HG03196 (cell line): ENCODE data around the gene NPS.

ENCODE experiments used
- ATAC-seq: cut with Tn5 transposase; IDR thresholded peaks from one replicate; pipeline ENCODE4 v1.9.1; 2021; ENCODE audit not compliant: unreplicated experiment

Gene NPS

GRCh38 chr10:127549009-127549408 is at the start of gene NPS:
NPS (plus strand) TSS chr10:127549309; CDS start chr10:127549369, 60 bp downstream.
- no peak for ATAC-seq

DNA sequence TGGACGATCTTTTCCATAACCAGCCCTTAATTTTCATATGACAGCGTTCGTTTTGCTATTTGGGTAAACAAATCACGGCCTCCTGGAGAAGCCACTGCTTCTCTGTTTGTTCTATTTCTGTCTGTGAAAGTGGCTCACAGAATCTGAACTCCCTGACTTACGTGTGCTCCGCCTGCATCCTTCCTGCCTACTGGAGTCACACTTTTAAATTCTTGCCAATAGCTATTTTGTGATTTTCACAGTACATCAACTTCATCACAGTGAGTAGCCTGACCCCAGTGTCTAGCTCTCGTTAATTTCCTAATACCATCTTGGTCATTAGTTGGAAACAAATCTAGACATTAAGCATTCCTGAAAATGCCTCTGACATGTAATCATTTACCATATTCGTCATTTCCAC is 49.0 kb upstream of the NPS start:
- no peak for ATAC-seq

DNA sequence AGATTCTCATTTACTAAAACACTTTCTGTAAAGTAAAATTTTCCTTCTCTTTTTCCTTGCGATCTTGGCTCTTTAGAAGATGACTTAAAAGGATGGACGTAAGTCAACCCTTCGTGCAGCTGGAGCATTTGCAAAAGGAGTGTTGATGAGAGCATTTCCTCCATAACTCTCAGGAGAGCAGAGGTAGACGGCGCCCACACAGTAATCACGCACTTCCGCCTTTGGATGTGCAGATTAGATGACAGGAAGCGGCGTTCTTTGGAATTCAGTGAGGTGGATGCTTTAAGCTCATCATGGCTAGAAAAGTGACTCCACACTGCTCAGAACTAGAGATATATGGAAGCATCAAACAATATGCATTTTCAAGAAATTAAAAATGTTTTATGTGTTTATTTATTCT is 43.0 kb upstream of the NPS start:
- ATAC-seq, result no peak

GRCh38 chr10:127522298-127522697 is 26.8 kb upstream of the NPS start:
- ATAC-seq, result no peak

DNA sequence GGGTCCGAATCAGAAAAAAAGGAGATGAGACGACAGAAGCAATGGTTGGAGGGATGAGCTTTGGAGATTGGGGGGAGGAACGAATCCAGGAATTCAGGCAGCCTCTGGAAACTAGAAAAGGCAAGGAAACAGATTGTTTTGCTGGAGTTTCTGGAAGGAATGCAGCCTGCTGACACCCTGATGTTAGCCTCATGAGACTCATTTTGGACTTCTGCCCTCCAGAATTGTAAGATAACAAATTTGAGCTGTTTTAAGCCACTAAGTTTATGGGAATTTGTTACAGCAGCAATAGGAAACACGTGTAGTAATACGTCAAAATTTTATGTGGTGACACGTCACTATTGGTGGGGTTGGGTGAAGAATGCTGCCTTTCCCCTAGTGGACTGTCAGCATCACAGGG is 25.6 kb upstream of the NPS start:
- ATAC-seq, result no peak

DNA sequence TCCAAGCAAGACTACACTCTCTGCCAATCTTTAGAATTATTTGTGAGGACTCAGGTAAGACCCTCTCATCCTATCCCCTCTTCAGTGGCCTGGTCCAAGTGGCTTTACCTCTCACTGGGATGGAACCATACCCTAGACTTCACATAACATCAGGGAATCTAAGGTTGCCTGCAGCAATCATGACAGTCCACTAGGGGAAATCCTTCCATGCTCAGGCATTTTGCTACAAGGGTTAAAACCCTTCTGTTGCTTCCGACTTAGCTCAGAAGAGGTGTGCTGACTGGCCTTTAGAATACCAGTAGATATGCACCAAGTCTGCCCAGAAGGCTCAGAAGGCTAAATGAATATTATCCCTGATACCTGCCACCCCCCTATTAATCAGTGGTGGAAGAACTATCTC is 24.9 kb upstream of the NPS start:
- no peak for ATAC-seq

DNA sequence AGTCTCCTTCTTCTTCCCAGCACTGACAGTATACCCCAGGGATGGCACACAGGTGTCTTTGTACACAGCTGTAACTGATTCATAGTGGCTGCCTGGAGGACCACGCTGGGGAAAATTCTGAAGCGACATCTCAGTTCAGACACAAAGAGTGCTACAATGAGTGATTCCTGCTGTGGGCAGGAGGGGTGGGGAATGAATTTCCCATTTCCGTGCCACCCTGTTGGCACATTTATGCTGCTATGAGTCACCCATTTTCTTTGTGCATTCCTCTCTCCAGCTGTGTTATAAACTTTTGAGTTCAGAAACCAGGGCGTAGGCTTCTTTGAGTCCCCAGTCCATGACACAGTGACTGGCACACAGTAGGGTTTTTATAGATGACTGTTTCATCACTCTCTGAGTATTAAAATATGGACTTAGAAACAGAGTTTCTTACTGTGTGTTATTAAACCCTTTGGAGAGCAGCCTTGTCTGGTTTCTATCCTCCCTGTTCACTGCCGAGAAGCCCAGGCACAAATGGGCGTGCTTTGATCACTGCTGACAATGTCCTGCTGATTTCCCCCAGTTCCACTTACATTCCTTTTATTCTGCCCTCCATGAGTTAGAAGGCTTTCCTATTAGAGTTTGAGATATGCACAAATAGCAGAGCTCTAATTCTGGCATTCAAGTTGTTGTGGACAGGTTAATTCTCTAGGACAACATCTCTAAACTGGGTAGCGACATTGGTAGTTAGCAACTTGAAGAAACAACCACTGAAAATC is 24.0 kb upstream of the NPS start:
- no peak for ATAC-seq

GRCh38 chr10:127525686-127526085 is 23.4 kb upstream of the NPS start:
- no peak for ATAC-seq

- ATAC-seq, result no peak
These were observed 22.9 kb upstream of the NPS start for GRCh38 chr10:127526161-127526560.

- ATAC-seq, result no peak
These were observed 21.8 kb upstream of the NPS start for GRCh38 chr10:127527320-127527719.

GRCh38 chr10:127527891-127528290 is 21.2 kb upstream of the NPS start:
- ATAC-seq, result no peak

DNA sequence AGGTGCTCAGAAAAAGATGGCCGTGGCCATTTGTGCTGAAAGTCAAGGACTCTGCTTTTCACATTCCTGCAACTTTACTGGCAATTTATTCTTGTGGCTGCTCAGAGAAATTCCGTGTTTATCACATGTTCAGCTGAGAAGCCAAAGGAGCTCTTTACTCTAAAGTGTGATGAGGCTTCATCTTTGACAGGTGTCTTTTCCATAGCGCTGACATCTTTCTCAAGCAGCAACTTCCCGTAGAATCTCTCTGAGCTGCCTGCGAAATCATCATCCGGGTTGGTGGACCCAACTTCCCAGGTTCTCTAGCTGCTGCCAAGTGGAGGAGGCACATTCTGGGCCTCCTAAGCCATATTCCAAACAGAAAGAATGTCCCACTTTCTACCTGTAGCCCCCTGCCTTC is 16.9 kb upstream of the NPS start:
- no peak for ATAC-seq

DNA sequence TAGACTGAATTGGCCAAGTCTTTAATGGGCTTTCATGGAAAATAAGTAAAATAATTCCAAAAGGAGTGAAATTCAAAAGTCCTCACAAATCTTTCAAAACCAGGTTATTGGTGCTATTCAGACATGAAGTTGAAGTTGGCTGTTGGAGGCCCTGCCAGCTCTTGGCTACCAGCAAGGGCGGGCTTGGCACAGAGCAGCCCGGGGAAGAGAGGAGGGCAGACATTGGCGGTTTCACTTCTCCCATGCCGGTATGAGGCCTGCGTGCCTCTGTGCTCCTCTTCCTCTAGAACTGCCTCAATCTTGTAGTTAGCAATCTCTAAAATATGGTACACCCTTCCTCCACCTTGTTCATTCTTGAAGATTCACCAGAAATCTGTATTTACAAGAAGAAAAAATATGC is 16.4 kb upstream of the NPS start:
- ATAC-seq, result no peak

GRCh38 chr10:127534074-127534473 is 15.0 kb upstream of the NPS start:
- ATAC-seq, result no peak

DNA sequence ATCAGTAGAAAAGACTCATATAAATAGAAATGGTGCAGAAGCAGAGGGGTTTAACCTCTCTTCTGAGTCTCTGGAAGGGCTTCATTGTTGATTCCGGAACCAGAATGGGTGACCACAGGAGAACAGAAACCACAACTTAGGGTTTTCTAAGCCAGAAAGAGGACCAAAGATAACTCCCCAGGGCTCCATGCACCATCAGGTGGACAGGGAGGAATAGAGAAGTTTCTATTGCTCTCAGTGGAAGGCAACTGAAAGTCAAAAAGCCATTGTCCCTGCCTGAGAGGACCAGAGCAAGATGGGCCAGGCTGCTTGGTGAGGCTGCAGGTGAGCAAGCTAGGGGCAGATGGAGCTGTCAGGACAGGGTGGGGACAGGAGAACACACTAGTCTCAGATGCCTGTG is 14.6 kb upstream of the NPS start:
- ATAC-seq, result no peak

GRCh38 chr10:127535802-127536515 is 13.2 kb upstream of the NPS start:
- no peak for ATAC-seq

- ATAC-seq, result no peak
These were observed 11.9 kb upstream of the NPS start for GRCh38 chr10:127536972-127537760.

GRCh38 chr10:127537924-127538323 is 11.2 kb upstream of the NPS start:
- no peak for ATAC-seq

DNA sequence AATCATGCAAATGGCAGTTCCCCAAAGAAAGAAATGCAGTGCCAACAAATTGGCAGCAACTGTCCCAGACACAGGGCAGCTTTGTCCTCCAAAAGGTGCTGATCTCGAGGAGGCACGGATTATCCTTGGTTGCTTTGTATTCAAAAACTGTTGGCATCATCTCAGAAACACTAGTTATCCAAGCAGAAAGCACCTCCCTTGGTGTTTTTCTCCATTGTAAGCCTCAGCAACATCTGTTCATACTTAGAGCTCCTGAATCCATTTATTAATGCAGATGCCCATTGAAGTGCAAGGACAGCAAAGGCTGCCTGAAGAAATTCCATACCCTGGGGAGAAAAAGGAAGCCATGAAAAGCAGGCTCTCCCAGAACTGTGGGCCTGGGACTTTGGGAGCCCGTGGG is 1.1 kb upstream of the NPS start:
- ATAC-seq, result no peak

- ATAC-seq, result no peak
These were observed 1.8 kb downstream of the NPS start for GRCh38 chr10:127550861-127551260.

DNA sequence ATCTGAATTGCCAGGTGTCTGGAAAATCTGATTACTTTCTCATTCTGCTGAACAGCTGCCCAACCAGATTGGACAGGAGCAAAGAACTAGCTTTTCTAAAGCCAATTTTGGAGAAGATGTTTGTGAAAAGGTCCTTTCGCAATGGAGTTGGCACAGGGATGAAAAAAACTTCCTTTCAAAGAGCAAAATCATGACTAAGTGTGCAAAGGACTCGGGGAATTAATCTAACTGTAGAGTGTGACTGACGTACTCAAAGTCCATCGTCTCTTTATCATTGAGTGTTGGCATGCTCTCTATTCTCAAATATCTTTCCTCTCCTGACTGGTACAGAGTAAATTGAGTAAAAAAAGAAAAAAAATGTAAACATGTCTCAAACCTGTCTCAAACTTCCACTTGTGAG is 3.3 kb downstream of the NPS start:
- ATAC-seq, result no peak

DNA sequence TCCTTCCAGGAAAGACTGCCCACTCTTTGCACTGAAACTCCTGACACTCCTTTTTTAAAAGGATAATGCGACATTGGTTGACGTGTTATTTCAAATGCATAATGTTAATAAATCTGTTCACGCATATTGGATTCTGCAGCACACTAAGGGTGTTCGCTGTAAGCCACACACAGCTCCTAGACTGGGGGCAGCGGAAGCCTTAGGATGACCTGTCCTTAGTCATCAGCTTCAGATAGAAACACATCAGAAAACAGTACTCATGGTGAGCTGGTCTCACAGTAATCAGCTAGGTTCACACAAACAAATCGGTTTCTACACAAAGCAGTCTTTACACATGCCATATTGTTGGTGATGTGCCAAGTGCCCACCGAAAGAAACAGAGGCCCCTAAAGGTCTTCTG is 4.3 kb downstream of the NPS start:
- ATAC-seq, result no peak
